SK-N-SH treated with all-trans-retinoic acid at 6 μM for 48 hours (cell line): ENCODE measurements around the gene AIM2.

Experiments used
- ARNTL ChIP-seq: fragments of 450-650 bp; formaldehyde crosslinking; IDR thresholded peaks from 2 replicates; pipeline ENCODE4 v1.5.0; 2020; ENCODE audit warnings: low read depth, mild to moderate bottlenecking, moderate library complexity, borderline replicate concordance
- CSRNP3 ChIP-seq: fragments of 250-450 bp; sonication (Bioruptor Pico); IDR thresholded peaks from 2 replicates; pipeline ENCODE4 v1.5.1; 2021; ENCODE audit warnings: mild to moderate bottlenecking, moderate library complexity
- ESRRG ChIP-seq: fragments of 250-450 bp; sonication (Bioruptor Pico); IDR thresholded peaks from 2 replicates; pipeline ENCODE4 v1.6.1; 2021; ENCODE audit warnings: mild to moderate bottlenecking
- GLIS3 ChIP-seq: fragments of 250-450 bp; sonication (Bioruptor Pico); IDR thresholded peaks from 2 replicates; pipeline ENCODE4 v1.5.0; 2020; ENCODE audit warnings: mild to moderate bottlenecking, moderate library complexity
- ISL1 ChIP-seq: fragments of 250-450 bp; sonication (Bioruptor Pico); IDR thresholded peaks from 2 replicates; pipeline ENCODE4 v2.1.2; 2022; ENCODE audit warnings: mild to moderate bottlenecking, moderate library complexity
- RARB ChIP-seq: fragments of 250-450 bp; sonication (Bioruptor Pico); IDR thresholded peaks from 2 replicates; pipeline ENCODE4 v1.8.0; 2021; ENCODE audit warnings: mild to moderate bottlenecking, moderate library complexity
- TSHZ2 ChIP-seq: fragments of 250-450 bp; sonication (Bioruptor Pico); IDR thresholded peaks from 2 replicates; pipeline ENCODE4 v1.5.0; 2020; ENCODE audit warnings: mild to moderate bottlenecking, moderate library complexity
- ZC3H10 ChIP-seq: fragments of 250-450 bp; sonication (Bioruptor Pico); IDR thresholded peaks from 2 replicates; pipeline ENCODE4 v1.5.1; 2021; ENCODE audit warnings: mild to moderate bottlenecking, moderate library complexity
- ZNF70 ChIP-seq: fragments of 450-650 bp; formaldehyde crosslinking; IDR thresholded peaks from 2 replicates; pipeline ENCODE4 v1.5.0; 2020; ENCODE audit warnings: mild to moderate bottlenecking, moderate library complexity
- ZNF8 ChIP-seq: fragments of 450-650 bp; formaldehyde crosslinking; IDR thresholded peaks from 2 replicates; pipeline ENCODE4 v1.5.0; 2020; ENCODE audit warnings: mild to moderate bottlenecking, moderate library complexity
- TF ChIP-seq, protein P1 (sequence below): fragments of 250-450 bp; sonication (Bioruptor Pico); IDR thresholded peaks from 2 replicates; pipeline ENCODE4 v1.5.1; 2020; ENCODE audit warnings: low read depth, mild to moderate bottlenecking, moderate library complexity
- TF ChIP-seq, protein P2 (sequence below): fragments of 250-450 bp; sonication (Bioruptor Pico); IDR thresholded peaks from 2 replicates; pipeline ENCODE4 v1.8.0; 2020; ENCODE audit warnings: mild to moderate bottlenecking, moderate library complexity, borderline replicate concordance

GRCh38 chr1:159077120-159077961, 775 bp upstream of the AIM2 start:
- TF ChIP-seq ZNF70 (CRISPR knock-in tag) (no peak), TSHZ2 (no peak), RARB (CRISPR knock-in tag) (no peak), ZC3H10 (CRISPR knock-in tag) (no peak), CSRNP3 (CRISPR knock-in tag) (no peak), GLIS3 (CRISPR knock-in tag) (no peak), ESRRG (CRISPR knock-in tag) (no peak), ZNF8 (no peak), ISL1 (CRISPR knock-in tag) (no peak), ARNTL (CRISPR knock-in tag) (no peak)
- TF ChIP-seq, protein P1, sequence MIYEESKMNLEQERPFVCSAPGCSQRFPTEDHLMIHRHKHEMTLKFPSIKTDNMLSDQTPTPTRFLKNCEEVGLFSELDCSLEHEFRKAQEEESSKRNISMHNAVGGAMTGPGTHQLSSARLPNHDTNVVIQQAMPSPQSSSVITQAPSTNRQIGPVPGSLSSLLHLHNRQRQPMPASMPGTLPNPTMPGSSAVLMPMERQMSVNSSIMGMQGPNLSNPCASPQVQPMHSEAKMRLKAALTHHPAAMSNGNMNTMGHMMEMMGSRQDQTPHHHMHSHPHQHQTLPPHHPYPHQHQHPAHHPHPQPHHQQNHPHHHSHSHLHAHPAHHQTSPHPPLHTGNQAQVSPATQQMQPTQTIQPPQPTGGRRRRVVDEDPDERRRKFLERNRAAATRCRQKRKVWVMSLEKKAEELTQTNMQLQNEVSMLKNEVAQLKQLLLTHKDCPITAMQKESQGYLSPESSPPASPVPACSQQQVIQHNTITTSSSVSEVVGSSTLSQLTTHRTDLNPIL: no peak
- TF ChIP-seq, protein P2, sequence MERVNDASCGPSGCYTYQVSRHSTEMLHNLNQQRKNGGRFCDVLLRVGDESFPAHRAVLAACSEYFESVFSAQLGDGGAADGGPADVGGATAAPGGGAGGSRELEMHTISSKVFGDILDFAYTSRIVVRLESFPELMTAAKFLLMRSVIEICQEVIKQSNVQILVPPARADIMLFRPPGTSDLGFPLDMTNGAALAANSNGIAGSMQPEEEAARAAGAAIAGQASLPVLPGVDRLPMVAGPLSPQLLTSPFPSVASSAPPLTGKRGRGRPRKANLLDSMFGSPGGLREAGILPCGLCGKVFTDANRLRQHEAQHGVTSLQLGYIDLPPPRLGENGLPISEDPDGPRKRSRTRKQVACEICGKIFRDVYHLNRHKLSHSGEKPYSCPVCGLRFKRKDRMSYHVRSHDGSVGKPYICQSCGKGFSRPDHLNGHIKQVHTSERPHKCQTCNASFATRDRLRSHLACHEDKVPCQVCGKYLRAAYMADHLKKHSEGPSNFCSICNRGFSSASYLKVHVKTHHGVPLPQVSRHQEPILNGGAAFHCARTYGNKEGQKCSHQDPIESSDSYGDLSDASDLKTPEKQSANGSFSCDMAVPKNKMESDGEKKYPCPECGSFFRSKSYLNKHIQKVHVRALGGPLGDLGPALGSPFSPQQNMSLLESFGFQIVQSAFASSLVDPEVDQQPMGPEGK (CRISPR knock-in tag): no peak
